SK-N-MC (cell line): ENCODE results near the gene RGS3.

ENCODE experiments used
- DNase-seq: peaks from one replicate; pipeline ENCODE4 v3.0.0-alpha.2; 2011; ENCODE audit warnings: low read depth, low spot score
- H3K27ac ChIP-seq: fragments of 200-600 bp; sonication (generic); 2 replicates; pipeline ENCODE4 v1.5.1; 2016; ENCODE audit warnings: mixed run types
- H3K36me3 ChIP-seq: fragments of 200-600 bp; sonication (generic); 2 replicates; pipeline ENCODE4 v1.6.1; 2017; ENCODE audit warnings: antibody characterized with exemption, low read length, mixed read lengths; ENCODE audit not compliant: insufficient read depth
- H3K4me3 ChIP-seq: fragments of 200-600 bp; sonication (generic); 2 replicates; pipeline ENCODE4 v1.5.1; 2016
- H3K9ac ChIP-seq: fragments of 200-600 bp; sonication (generic); 2 replicates; pipeline ENCODE4 v1.8.0; 2017; ENCODE audit warnings: mixed run types, mixed read lengths; ENCODE audit not compliant: insufficient read length
- H3K9me3 ChIP-seq: fragments of 200-600 bp; sonication (generic); 2 replicates; pipeline ENCODE4 v1.6.1; 2017; ENCODE audit warnings: low read depth, mild to moderate bottlenecking, antibody characterized with exemption, low read length, moderate library complexity, mixed read lengths
- EZH2 ChIP-seq: fragments of 200-600 bp; sonication (generic); IDR thresholded peaks from one replicate; pipeline ENCODE4 v1.6.1; 2017; ENCODE audit warnings: antibody characterized with exemption
- FOXP2 ChIP-seq: optimal IDR thresholded peaks from 2 replicates; pipeline ENCODE3; 2011; ENCODE audit warnings: mild to moderate bottlenecking, moderate library complexity; ENCODE audit not compliant: insufficient read depth; ENCODE audit errors: extremely low read length, control extremely low read depth
- POLR2AphosphoS5 ChIP-seq: IDR thresholded peaks from 2 replicates; pipeline ENCODE4 v1.6.1; 2012; ENCODE audit warnings: mild to moderate bottlenecking, low read depth, low read length, borderline replicate concordance

RGS3 gene

GRCh38 chr9:113593682-113594281 is 130.3 kb downstream of the RGS3 start:
- Histone ChIP-seq H3K4me3 (peak overlapping the region; percentile 79), H3K27ac (peak overlapping the region; percentile 49), H3K36me3 (no peaks in the 10 kb centered on the region; the same call in 1 of the 2 replicates), H3K9me3 (no peaks in the 10 kb centered on the region), H3K9ac (peak overlapping the region; percentile 55)
- TF ChIP-seq POLR2AphosphoS5 (peak; percentile 70; the same call in 1 of the 2 replicates), FOXP2 (no peak)
- DNase-seq, result no peak

DNA sequence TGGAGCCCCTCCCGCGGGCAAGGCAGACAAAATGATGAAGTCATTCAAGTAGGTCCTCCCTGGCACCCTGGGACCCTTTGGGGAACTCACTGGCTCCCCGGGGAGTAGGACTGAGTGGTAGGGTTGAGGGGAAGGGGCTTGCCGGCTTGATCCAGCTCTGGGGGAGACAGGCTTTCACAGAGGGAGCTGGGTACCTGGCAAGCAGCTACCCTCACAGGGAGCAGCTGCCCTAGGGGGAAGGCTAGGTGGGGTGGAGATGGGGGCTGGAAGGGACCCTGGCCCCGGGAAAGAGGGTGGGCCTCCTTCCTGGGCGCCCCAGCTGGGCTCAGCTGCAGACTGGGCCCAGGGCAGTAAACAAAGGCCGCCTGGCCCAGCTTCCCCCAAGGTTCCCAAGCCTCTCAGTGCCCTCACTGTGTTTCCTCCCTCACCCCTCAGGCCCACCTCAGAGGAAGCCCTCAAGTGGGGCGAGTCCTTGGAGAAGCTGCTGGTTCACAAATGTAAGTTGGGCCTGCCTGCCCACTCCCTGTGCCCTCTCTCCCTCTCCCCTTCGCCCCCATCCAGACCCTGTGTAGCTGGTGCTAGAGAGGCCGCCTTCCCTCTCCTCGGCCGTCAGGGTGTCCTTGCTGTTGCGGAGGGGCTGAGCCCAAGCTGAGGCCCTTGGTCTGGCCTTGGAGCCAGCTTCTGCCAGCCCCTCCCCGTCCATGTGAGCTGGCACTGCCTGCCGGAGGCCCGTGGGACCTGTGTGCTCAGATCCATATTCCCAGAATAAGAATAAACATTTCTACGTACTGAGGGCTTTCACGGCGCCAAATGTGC is 131.2 kb downstream of the RGS3 start:
- no peak overlapping the region for H3K27ac ChIP-seq
- no peak for DNase-seq
- no peak for TF ChIP-seq POLR2AphosphoS5
- TF ChIP-seq FOXP2, result no peak
- TF ChIP-seq EZH2, result no peak
- H3K9ac ChIP-seq, result peak overlapping the region; percentile 55
- peak overlapping the region; percentile 79 for H3K4me3 ChIP-seq
- H3K36me3 ChIP-seq, result no peaks in the 10 kb centered on the region; the same call in 1 of the 2 replicates
- H3K9me3 ChIP-seq, result no peaks in the 10 kb centered on the region

DNA sequence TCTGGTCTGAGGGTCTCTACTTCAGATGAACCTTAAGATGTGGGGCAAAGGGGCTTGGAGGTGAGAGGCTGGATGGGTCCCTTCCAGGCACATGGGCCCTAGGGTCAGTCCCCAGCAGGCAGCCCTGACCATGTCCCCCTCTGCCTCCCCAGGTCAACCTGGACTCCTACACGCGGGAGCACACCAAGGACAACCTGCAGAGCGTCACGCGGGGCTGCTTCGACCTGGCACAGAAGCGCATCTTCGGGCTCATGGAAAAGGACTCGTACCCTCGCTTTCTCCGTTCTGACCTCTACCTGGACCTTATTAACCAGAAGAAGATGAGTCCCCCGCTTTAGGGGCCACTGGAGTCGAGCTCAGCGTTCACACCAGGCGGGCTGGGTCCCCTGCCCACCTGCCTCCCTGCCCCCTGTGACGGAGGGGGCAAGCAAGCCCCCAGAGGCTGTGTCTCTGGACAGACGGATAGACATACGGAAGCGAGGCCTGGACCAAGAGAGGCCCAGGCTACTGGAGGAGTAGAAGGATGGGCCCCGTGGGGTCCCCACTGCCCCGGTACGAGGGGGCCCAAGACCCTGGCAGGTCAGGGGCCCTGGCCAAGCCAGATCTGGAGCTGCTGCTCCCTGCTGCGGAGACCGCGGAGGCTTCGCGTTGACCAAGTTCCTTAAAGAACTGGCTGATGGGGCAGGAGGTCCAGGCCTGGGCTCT is 133.2 kb downstream of the RGS3 start:
- TF ChIP-seq FOXP2, result no peak
- no peak for TF ChIP-seq EZH2
- TF ChIP-seq POLR2AphosphoS5, result no peak
- H3K36me3 ChIP-seq, result no peaks in the 10 kb centered on the region; the same call in 1 of the 2 replicates
- H3K27ac ChIP-seq, result no peak overlapping the region
- H3K9me3 ChIP-seq, result no peaks in the 10 kb centered on the region
- no peak overlapping the region for H3K4me3 ChIP-seq
- DNase-seq, result no peak
- H3K9ac ChIP-seq, result no peak overlapping the region

DNA sequence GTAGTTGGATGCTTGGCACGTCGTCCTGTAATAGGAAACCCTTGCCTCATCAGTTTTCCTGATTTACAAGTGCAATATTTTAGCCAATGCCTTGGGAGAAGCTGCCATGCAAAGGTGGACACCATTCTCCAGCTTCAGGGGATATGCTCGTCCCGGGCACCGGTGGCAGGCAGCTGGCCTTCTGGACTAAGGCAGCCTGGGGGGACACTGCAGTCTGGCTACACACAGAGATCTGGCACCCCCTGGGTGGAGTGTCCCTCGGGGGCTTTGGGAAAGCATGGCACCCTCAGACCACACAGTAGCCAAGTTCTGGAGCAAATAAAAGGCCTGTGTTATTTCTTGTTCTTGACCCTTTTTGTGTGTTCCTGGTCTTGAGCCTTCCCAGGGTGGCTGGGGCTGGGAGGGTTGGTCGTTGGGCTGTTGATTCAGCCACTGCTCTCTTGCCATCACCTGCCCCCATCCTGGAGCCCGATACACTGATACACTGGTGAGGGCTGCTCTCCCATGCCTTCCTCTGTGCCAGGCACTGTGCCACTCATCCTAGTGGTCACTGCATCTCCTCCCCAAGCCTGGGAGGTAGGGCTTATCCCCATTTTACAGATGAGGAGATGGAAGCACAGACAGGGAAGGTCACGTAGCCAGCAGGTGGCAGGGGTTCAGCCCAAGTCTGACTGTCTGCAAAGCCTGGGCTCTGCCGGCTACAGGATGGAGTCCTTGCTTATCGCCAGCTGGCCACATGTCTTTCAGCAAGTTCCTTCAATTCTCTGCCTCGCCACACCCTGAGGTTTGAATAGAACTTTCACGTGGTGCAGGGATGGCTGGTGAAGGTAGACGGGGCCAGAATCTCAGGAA is 134.1 kb downstream of the RGS3 start:
- Histone ChIP-seq H3K36me3 (no peaks in the 10 kb centered on the region; the same call in 1 of the 2 replicates), H3K9me3 (no peaks in the 10 kb centered on the region), H3K27ac (no peak overlapping the region), H3K4me3 (no peak overlapping the region), H3K9ac (no peak overlapping the region)
- no peak for DNase-seq
- TF ChIP-seq FOXP2, result no peak
- TF ChIP-seq EZH2, result no peak

DNA sequence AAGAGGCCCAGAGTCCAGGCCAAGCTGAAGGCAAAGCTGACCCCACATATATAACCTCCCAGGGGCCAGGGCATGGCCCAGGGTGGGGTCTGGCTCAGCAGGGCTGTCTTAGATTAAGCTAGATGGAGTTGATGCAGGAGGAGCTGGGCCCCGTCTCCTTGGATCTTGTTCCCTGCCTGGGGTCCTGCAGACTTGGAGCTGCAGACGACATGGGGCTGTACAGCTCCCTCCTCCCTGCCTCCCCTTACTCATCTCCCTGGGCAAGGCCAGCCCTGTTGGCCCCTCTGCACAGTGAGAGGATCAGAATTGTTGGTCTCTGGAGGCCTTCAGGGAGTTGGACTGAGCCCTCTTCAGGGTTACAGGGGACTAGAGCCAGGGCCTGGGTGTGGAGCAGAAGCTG is 134.9 kb downstream of the RGS3 start:
- Histone ChIP-seq H3K36me3 (no peaks in the 10 kb centered on the region; the same call in 1 of the 2 replicates), H3K27ac (no peak overlapping the region), H3K4me3 (no peak overlapping the region), H3K9me3 (no peaks in the 10 kb centered on the region), H3K9ac (no peak overlapping the region)
- TF ChIP-seq EZH2, result no peak
- no peak for TF ChIP-seq POLR2AphosphoS5
- TF ChIP-seq FOXP2, result no peak
- no peak for DNase-seq

- H3K4me3 ChIP-seq, result no peak overlapping the region
- no peaks in the 10 kb centered on the region for H3K9me3 ChIP-seq
- H3K27ac ChIP-seq, result no peak overlapping the region
- no peak overlapping the region for H3K9ac ChIP-seq
- DNase-seq, result no peak
- H3K36me3 ChIP-seq, result no peaks in the 10 kb centered on the region; the same call in 1 of the 2 replicates
- TF ChIP-seq POLR2AphosphoS5 (no peak), FOXP2 (no peak), EZH2 (no peak)
Observed at GRCh38 chr9:113598883-113599282, 135.4 kb downstream of the RGS3 start.

GRCh38 chr9:113599646-113600022 is 136.1 kb downstream of the RGS3 start:
- no peak for DNase-seq
- Histone ChIP-seq H3K27ac (no peak overlapping the region), H3K36me3 (no peaks in the 10 kb centered on the region; the same call in 1 of the 2 replicates), H3K9ac (no peak overlapping the region), H3K4me3 (no peak overlapping the region), H3K9me3 (no peaks in the 10 kb centered on the region)
- TF ChIP-seq FOXP2, result no peak
- TF ChIP-seq EZH2, result no peak
- TF ChIP-seq POLR2AphosphoS5, result no peak
